PC-9 (cell line): ENCODE data around the gene ARHGEF28. TPM values are rescaled to one million over a fixed set of nuclear protein-coding genes. Genes with fewer than 3 reads are reported as not detected.

Source experiments
- BruUV-seq: library from RNA; stranded (reverse); fragments of 400-500 nt; replicated peaks from 2 replicates; lab custom pipeline; 2021; lab: Mats Ljungman, UMichigan
- CTCF ChIA-PET: fragments of 300-600 bp; sonication (Branson Sonifier 250); formaldehyde crosslinking; loops from one replicate; lab custom pipeline; 2022; ENCODE audit warnings: antibody characterized with exemption; lab: Charles Lee
- POLR2A ChIA-PET: fragments of 300-600 bp; sonication (Branson Sonifier 250); formaldehyde crosslinking; loops from one replicate; lab custom pipeline; 2022; ENCODE audit warnings: antibody characterized with exemption; ENCODE audit not compliant: unreplicated experiment; lab: Charles Lee
- DNase-seq, 2 experiments: peaks; one replicate each; pipeline versions ENCODE4 v3.0.0 to v3.0.0-alpha.2; 2015 to 2022; ENCODE audit warnings: mixed read lengths in 1 of 2
- H2AFZ ChIP-seq: fragments of 200-600 bp; sonication (generic); 2 replicates; pipeline ENCODE4 v1.8.1; 2017; ENCODE audit warnings: antibody characterized with exemption
- H3F3A ChIP-seq: fragments of 200-600 bp; sonication (generic); 2 replicates; pipeline ENCODE4 v1.8.1; 2017; ENCODE audit warnings: antibody characterized with exemption, mild to moderate bottlenecking, low read depth; ENCODE audit not compliant: insufficient read depth
- H3K27ac ChIP-seq: fragments of 200-600 bp; sonication (generic); 2 replicates; pipeline ENCODE4 v1.6.1; 2016; ENCODE audit warnings: mixed run types
- H3K27me3 ChIP-seq: fragments of 200-600 bp; sonication (generic); 2 replicates; pipeline ENCODE4 v1.6.1; 2016; ENCODE audit warnings: low read depth, mixed run types; ENCODE audit not compliant: insufficient read depth
- H3K36me3 ChIP-seq: fragments of 200-600 bp; sonication (generic); 2 replicates; pipeline ENCODE4 v1.6.1; 2016; ENCODE audit warnings: low read depth, mixed run types
- H3K4me1 ChIP-seq: fragments of 200-600 bp; sonication (generic); replicated peaks from 2 replicates; pipeline ENCODE4 v1.6.1; 2016; ENCODE audit warnings: mixed run types; ENCODE audit not compliant: insufficient read depth
- H3K4me2 ChIP-seq: fragments of 200-600 bp; sonication (generic); 2 replicates; pipeline ENCODE4 v1.6.1; 2017; ENCODE audit warnings: mixed run types
- H3K4me3 ChIP-seq: fragments of 200-600 bp; sonication (generic); 2 replicates; pipeline ENCODE4 v1.6.1; 2016; ENCODE audit warnings: mixed run types
- H3K79me2 ChIP-seq: fragments of 200-600 bp; sonication (generic); 2 replicates; pipeline ENCODE4 v1.6.1; 2017; ENCODE audit warnings: low read depth, mixed run types
- H3K9me2 ChIP-seq: fragments of 200-600 bp; sonication (generic); 2 replicates; pipeline ENCODE4 v1.8.1; 2017; ENCODE audit warnings: mild to moderate bottlenecking; ENCODE audit not compliant: insufficient read depth
- H3K9me3 ChIP-seq: fragments of 200-600 bp; sonication (generic); 2 replicates; pipeline ENCODE4 v1.8.1; 2016; ENCODE audit warnings: low read depth; ENCODE audit not compliant: insufficient read depth
- H4K20me1 ChIP-seq: fragments of 200-600 bp; sonication (generic); 2 replicates; pipeline ENCODE4 v1.8.1; 2017; ENCODE audit not compliant: insufficient read depth
- EZH2 ChIP-seq: fragments of 200-600 bp; sonication (generic); IDR thresholded peaks from 2 replicates; pipeline ENCODE4 v1.8.0; 2017; ENCODE audit warnings: antibody characterized with exemption, low read depth
- intact Hi-C: fragments of 100-400 bp; cut with micrococcal nuclease; formaldehyde crosslinking; loops from one replicate; pipeline ENCODE4 v1.10.0; 2022; ENCODE audit not compliant: unreplicated experiment
- total RNA-seq: library from RNA; stranded (reverse); gene quantifications from 2 replicates; pipeline ENCODE4 v1.2.3, GENCODE V29; 2021
- TF ChIP-seq, protein P1 (sequence below): fragments of 200-600 bp; sonication (generic); conservative IDR thresholded peaks from 2 replicates; pipeline ENCODE4 v1.6.1; 2017; ENCODE audit warnings: mixed run types, antibody characterized with exemption, mild to moderate bottlenecking, moderate library complexity

Gene ARHGEF28
- total RNA-seq, 1 experiment from 2014 or later, result 77.5 TPM

- Histone ChIP-seq H3K27ac (no peak overlapping the region), H3K4me1 (no peaks in the 10 kb centered on the region), H3K9me2 (no peaks in the 10 kb centered on the region), H3K36me3 (peaks cover 25% of the 10 kb centered on the region; the same call in 1 of the 2 replicates), H3F3A (no peaks in the 10 kb centered on the region; the same call in 1 of the 2 replicates), H4K20me1 (no peaks in the 10 kb centered on the region), H3K4me2 (no peak overlapping the region), H3K27me3 (no peaks in the 10 kb centered on the region), H3K79me2 (no peaks in the 10 kb centered on the region), H3K4me3 (no peak overlapping the region), H3K9me3 (no peaks in the 10 kb centered on the region), H2AFZ (no peak overlapping the region)
- DNase-seq, result no peak
- POLR2A ChIA-PET, result no interaction called here
- BruUV-seq, result no TSS peak
- TF ChIP-seq EZH2, result no peak
- CTCF ChIA-PET, result interaction anchor here (0.5 kb wide), 1 partner anchor 303 kb away, joined by 4 read pairs; no protein-coding TSS in a partner anchor
- intact Hi-C loops, result no loop called here
Observed at GRCh38 chr5:73893813-73894212, 267.8 kb downstream of the ARHGEF28 start.

DNA sequence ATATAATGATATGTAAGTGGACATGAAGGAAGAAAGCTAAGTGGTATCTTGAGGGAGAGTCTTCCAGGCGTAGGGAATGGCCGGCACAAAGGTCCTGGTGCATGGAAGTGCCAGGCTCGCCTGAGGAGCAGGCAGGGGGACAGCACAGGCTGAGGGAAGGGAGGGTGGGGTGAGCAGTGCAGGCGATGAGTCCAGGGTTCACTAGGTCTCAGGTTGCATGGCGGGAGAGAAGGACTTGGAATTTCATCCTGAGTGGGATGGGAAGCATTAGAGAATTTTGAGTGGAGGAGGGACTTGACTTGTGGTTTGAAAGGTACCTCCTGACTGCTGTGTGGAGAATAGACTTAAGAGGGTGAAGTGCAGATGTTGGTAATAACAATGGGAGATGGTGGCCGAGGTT is 268.9 kb downstream of the ARHGEF28 start:
- POLR2A ChIA-PET, result no interaction called here
- CTCF ChIA-PET, result no interaction called here
- Histone ChIP-seq H3K4me1 (peaks cover under 1% of the 10 kb centered on the region; the same call in 1 of the 2 replicates), H2AFZ (no peak overlapping the region), H3K4me2 (no peak overlapping the region), H3K4me3 (no peak overlapping the region), H3K27ac (no peak overlapping the region), H4K20me1 (no peaks in the 10 kb centered on the region), H3K36me3 (peaks cover 23% of the 10 kb centered on the region; the same call in 1 of the 2 replicates), H3K79me2 (no peaks in the 10 kb centered on the region), H3K27me3 (no peaks in the 10 kb centered on the region), H3F3A (peaks cover 5% of the 10 kb centered on the region; the same call in 1 of the 2 replicates), H3K9me2 (no peaks in the 10 kb centered on the region), H3K9me3 (no peaks in the 10 kb centered on the region)
- no peak for DNase-seq
- intact Hi-C loops, result no loop called here
- TF ChIP-seq, protein P1, sequence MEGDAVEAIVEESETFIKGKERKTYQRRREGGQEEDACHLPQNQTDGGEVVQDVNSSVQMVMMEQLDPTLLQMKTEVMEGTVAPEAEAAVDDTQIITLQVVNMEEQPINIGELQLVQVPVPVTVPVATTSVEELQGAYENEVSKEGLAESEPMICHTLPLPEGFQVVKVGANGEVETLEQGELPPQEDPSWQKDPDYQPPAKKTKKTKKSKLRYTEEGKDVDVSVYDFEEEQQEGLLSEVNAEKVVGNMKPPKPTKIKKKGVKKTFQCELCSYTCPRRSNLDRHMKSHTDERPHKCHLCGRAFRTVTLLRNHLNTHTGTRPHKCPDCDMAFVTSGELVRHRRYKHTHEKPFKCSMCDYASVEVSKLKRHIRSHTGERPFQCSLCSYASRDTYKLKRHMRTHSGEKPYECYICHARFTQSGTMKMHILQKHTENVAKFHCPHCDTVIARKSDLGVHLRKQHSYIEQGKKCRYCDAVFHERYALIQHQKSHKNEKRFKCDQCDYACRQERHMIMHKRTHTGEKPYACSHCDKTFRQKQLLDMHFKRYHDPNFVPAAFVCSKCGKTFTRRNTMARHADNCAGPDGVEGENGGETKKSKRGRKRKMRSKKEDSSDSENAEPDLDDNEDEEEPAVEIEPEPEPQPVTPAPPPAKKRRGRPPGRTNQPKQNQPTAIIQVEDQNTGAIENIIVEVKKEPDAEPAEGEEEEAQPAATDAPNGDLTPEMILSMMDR, result no peak
- TF ChIP-seq EZH2, result no peak
- no TSS peak for BruUV-seq

DNA sequence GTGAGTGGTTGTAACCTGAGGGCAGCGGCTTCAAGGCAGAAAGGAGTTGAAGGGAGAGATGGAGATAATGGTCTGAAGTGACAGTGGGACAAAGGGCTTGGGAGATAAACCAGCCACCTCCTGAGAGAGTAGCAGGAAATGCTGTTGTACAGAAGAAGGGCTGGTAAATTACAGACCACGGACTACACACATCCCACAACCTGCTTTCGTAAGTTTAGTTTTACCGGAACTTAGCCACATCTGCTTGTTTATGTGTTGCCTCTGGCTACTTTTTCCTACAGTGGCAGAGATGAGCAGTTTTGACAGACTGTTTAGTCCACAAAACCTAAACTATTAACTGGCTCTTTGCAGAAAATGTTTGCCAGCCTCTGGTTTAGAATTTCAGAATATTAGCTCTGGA is 269.5 kb downstream of the ARHGEF28 start:
- H3F3A ChIP-seq, result peaks cover 11% of the 10 kb centered on the region
- H3K27ac ChIP-seq, result no peak overlapping the region
- no peaks in the 10 kb centered on the region for H3K9me2 ChIP-seq
- DNase-seq, result no peak
- H3K9me3 ChIP-seq, result no peaks in the 10 kb centered on the region
- ChIA-PET CTCF (no interaction called here), POLR2A (no interaction called here)
- intact Hi-C loops, result no loop called here
- H2AFZ ChIP-seq, result no peak overlapping the region
- TF ChIP-seq EZH2, result no peak
- TF ChIP-seq, protein P1, result no peak
- no peaks in the 10 kb centered on the region for H3K79me2 ChIP-seq
- peaks cover 19% of the 10 kb centered on the region; the same call in 1 of the 2 replicates for H3K36me3 ChIP-seq
- H3K4me1 ChIP-seq, result peaks cover 7% of the 10 kb centered on the region
- no peaks in the 10 kb centered on the region for H3K27me3 ChIP-seq
- H3K4me3 ChIP-seq, result no peak overlapping the region
- no peaks in the 10 kb centered on the region for H4K20me1 ChIP-seq
- BruUV-seq, result no TSS peak
- H3K4me2 ChIP-seq, result no peak overlapping the region

GRCh38 chr5:73896097-73896496 is 270.1 kb downstream of the ARHGEF28 start:
- Histone ChIP-seq H3K79me2 (no peaks in the 10 kb centered on the region), H2AFZ (no peak overlapping the region), H3K4me2 (no peak overlapping the region), H3F3A (peaks cover 18% of the 10 kb centered on the region), H3K9me3 (no peaks in the 10 kb centered on the region), H3K27ac (no peak overlapping the region), H3K27me3 (no peaks in the 10 kb centered on the region), H3K36me3 (peaks cover 18% of the 10 kb centered on the region; the same call in 1 of the 2 replicates), H3K9me2 (no peaks in the 10 kb centered on the region), H4K20me1 (no peaks in the 10 kb centered on the region), H3K4me3 (no peak overlapping the region), H3K4me1 (peaks cover 13% of the 10 kb centered on the region)
- no TSS peak for BruUV-seq
- no peak for DNase-seq
- POLR2A ChIA-PET, result no interaction called here
- intact Hi-C loops, result no loop called here
- CTCF ChIA-PET, result no interaction called here
- no peak for TF ChIP-seq EZH2
- TF ChIP-seq, protein P1, result no peak
